Left lung (tissue), 10 donors: ENCODE data around the gene CHCHD6. TPM values are rescaled to one million over a fixed set of nuclear protein-coding genes. Genes with fewer than 3 reads are reported as not detected.

Source experiments
- ATAC-seq: fragments of 200-7000 bp; cut with Tn5 transposase; one replicate; pipeline ENCODE4 v1.9.1; 2020; ENCODE audit warnings: moderate library complexity
- DNase-seq, 4 donors: peaks; one replicate each; pipeline ENCODE4 v3.0.0-alpha.2; 2013 to 2020
- H3K27ac ChIP-seq, 2 donors: fragments of 200-600 bp; sonication (generic) in 1 of 2; one replicate each; pipeline versions ENCODE4 v1.5.0 to v1.8.0; 2020 to 2021
- H3K27me3 ChIP-seq, 2 donors: fragments of 200-600 bp; sonication (generic) in 1 of 2; one replicate each; pipeline versions ENCODE4 v1.5.0 to v1.8.0; 2020 to 2021
- H3K36me3 ChIP-seq, 2 donors: fragments of 200-600 bp; sonication (generic) in 1 of 2; one replicate each; pipeline versions ENCODE4 v1.5.0 to v1.8.0; 2020 to 2021
- H3K4me1 ChIP-seq, 2 donors: fragments of 200-600 bp; one replicate each; pipeline ENCODE4 v1.8.0; 2021
- H3K4me3 ChIP-seq, 2 donors: fragments of 200-600 bp; sonication (generic) in 1 of 2; one replicate each; pipeline versions ENCODE4 v1.5.0 to v1.8.0; 2020 to 2021; ENCODE audit warnings: mild to moderate bottlenecking in 1 of 2
- H3K9me3 ChIP-seq, 2 donors: fragments of 200-600 bp; sonication (generic) in 1 of 2; one replicate each; pipeline versions ENCODE4 v1.5.0 to v1.8.0; 2020 to 2021
- CTCF ChIP-seq, 2 donors: fragments of 200-600 bp; sonication (generic) in 1 of 2; IDR thresholded peaks; one replicate each; pipeline versions ENCODE4 v1.5.0 to v1.8.0; 2021; ENCODE audit warnings: antibody characterized with exemption in 2 of 2
- intact Hi-C, 2 donors: fragments of 100-400 bp; cut with DNase I; formaldehyde crosslinking; loops; one replicate each; pipeline versions ENCODE4 v1.11.2 to v1.14.2; 2022
- polyA plus RNA-seq, 6 donors: library from polyadenylated mRNA; unstranded; fragments of 120-200 nt; gene quantifications; one replicate each; pipeline ENCODE4 v1.2.1, GENCODE V29; 2013; ENCODE audit not compliant: insufficient read length in 6 of 6
- total RNA-seq, 2 donors: library from RNA; stranded (reverse); fragmentation: NEBNext Ultra II Directional; extraction: Animal tissue kit (Norgen Biotek cat#: 25700); gene quantifications; one replicate each; pipeline ENCODE4 v1.2.1, GENCODE V29; 2021
- donor health status: DM: no; HTN: yes; CAD: no.
- donor health status: DM: no; HTN: no; CAD: no.

CHCHD6 gene
- total and polyA plus RNA-seq, 8 donors, result 11.8 to 21.1 (median 18.4) TPM

GRCh38 chr3:126995254-126995780 lies 291.3 kb downstream of the CHCHD6 start:
- no peak overlapping the region for H3K27ac ChIP-seq
- peak in 1 of 4 donors; percentile 57 for DNase-seq
- peaks cover 9 to 28% of the 10 kb centered on the region in 2 donors for H3K4me1 ChIP-seq
- no peaks in the 10 kb centered on the region for H3K27me3 ChIP-seq
- no peak for TF ChIP-seq CTCF (IDR thresholded peaks at IDR 0.05)
- peaks cover 0 to 18% of the 10 kb centered on the region in 2 donors for H3K36me3 ChIP-seq
- no peak overlapping the region for H3K4me3 ChIP-seq
- intact Hi-C loops, result no loop called here
- ATAC-seq, result no peak
- no peaks in the 10 kb centered on the region for H3K9me3 ChIP-seq

- ATAC-seq (no peak), DNase-seq (no peak)
- intact Hi-C loops, result no loop called here
- H3K4me1 ChIP-seq, result peaks cover 9 to 30% of the 10 kb centered on the region in 2 donors
- H3K4me3 ChIP-seq, result no peak overlapping the region
- no peaks in the 10 kb centered on the region for H3K27me3 ChIP-seq
- H3K9me3 ChIP-seq, result no peaks in the 10 kb centered on the region
- no peak overlapping the region for H3K27ac ChIP-seq
- H3K36me3 ChIP-seq, result peaks cover 0 to 11% of the 10 kb centered on the region in 2 donors
- TF ChIP-seq CTCF (IDR thresholded peaks at IDR 0.05), result no peak
Measured at GRCh38 chr3:126995926-126996512, 292.0 kb downstream of the CHCHD6 start.

GRCh38 chr3:126996905-126997304 lies 292.9 kb downstream of the CHCHD6 start:
- intact Hi-C loops, result no loop called here
- H3K9me3 ChIP-seq, result no peaks in the 10 kb centered on the region
- DNase-seq, result no peak
- no peak overlapping the region for H3K4me3 ChIP-seq
- H3K4me1 ChIP-seq, result peaks cover 15 to 38% of the 10 kb centered on the region in 2 donors
- no peak for TF ChIP-seq CTCF (IDR thresholded peaks at IDR 0.05)
- no peak for ATAC-seq
- peaks cover 0 to 3% of the 10 kb centered on the region in 2 donors for H3K36me3 ChIP-seq
- H3K27me3 ChIP-seq, result no peaks in the 10 kb centered on the region
- no peak overlapping the region for H3K27ac ChIP-seq

GRCh38 chr3:126997455-126998038 lies 293.5 kb downstream of the CHCHD6 start:
- Histone ChIP-seq H3K4me3 (no peak overlapping the region), H3K9me3 (no peaks in the 10 kb centered on the region), H3K4me1 (peaks cover 19 to 44% of the 10 kb centered on the region in 2 donors), H3K27me3 (no peaks in the 10 kb centered on the region), H3K27ac (no peak overlapping the region), H3K36me3 (no peaks in the 10 kb centered on the region)
- ATAC-seq (no peak), DNase-seq (no peak)
- TF ChIP-seq CTCF (IDR thresholded peaks at IDR 0.05), result no peak
- intact Hi-C loops, result no loop called here

- H3K27ac ChIP-seq, result no peak overlapping the region
- DNase-seq (no peak), ATAC-seq (no peak)
- intact Hi-C loops, result no loop called here
- H3K4me3 ChIP-seq, result no peak overlapping the region
- H3K27me3 ChIP-seq, result no peaks in the 10 kb centered on the region
- no peak for TF ChIP-seq CTCF (IDR thresholded peaks at IDR 0.05)
- H3K4me1 ChIP-seq, result peaks cover 23 to 48% of the 10 kb centered on the region in 2 donors
- no peaks in the 10 kb centered on the region for H3K36me3 ChIP-seq
- no peaks in the 10 kb centered on the region for H3K9me3 ChIP-seq
Measured at GRCh38 chr3:126998320-126998719, 294.3 kb downstream of the CHCHD6 start.
